ENCODE measurements around the gene NTRK3.
A peak's percentile ranks its signal among the peaks of the same experiment; 100 is the strongest.

Gene NTRK3

DNA sequence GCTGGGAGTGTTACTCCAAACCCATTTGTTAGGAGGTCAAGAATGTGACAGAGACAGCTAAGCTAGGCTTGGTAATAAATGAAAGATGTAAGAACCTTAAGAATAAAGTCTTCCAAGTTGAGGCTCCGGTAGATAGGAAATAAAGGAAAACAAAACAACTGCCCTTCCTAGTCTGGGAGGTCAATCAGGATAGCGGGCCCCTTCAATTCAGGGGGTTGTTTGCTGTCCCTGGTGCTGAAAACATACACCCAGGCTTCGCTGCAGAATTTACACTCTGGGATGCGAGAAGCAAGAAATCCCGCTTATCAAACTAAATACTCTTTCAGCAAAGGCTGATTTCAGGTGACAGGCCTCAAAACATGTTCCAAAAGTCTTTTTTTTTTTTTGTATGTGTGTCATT is 393.4 kb downstream of the NTRK3 start:
- no peaks in the 10 kb centered on the region for H3K4me1 ChIP-seq (ENCODE audit: insufficient read depth, low read length)
- H4K20me1 ChIP-seq (ENCODE audit: insufficient read depth, low read length), result no peaks in the 10 kb centered on the region
- H3K4me2 ChIP-seq (ENCODE audit: insufficient read depth, low read length), result no peak overlapping the region
- H3K9ac ChIP-seq (ENCODE audit: low read depth, low read length), result no peak overlapping the region
- no peak overlapping the region for H3K27ac ChIP-seq (ENCODE audit: low read length)
- H2AFZ ChIP-seq (ENCODE audit: low read depth, low read length), result no peak overlapping the region
- no peaks in the 10 kb centered on the region for H3K79me2 ChIP-seq (ENCODE audit: insufficient read depth, low read length)
- DNase-seq, result peak; percentile 5
- no peaks in the 10 kb centered on the region for H3K27me3 ChIP-seq (ENCODE audit: insufficient read depth, low read length, poor library complexity)
- no peak overlapping the region for H3K4me3 ChIP-seq (ENCODE audit: low read depth in 1 of 2, low read length in 2 of 2)
- no peaks in the 10 kb centered on the region for H3K36me3 ChIP-seq (ENCODE audit: insufficient read depth, low read length)
- TF ChIP-seq EZH2 (IDR thresholded peaks at IDR 0.05; ENCODE audit: borderline replicate concordance, low read depth, low read length, severe bottlenecking), result no peak
- TF ChIP-seq, protein P1, sequence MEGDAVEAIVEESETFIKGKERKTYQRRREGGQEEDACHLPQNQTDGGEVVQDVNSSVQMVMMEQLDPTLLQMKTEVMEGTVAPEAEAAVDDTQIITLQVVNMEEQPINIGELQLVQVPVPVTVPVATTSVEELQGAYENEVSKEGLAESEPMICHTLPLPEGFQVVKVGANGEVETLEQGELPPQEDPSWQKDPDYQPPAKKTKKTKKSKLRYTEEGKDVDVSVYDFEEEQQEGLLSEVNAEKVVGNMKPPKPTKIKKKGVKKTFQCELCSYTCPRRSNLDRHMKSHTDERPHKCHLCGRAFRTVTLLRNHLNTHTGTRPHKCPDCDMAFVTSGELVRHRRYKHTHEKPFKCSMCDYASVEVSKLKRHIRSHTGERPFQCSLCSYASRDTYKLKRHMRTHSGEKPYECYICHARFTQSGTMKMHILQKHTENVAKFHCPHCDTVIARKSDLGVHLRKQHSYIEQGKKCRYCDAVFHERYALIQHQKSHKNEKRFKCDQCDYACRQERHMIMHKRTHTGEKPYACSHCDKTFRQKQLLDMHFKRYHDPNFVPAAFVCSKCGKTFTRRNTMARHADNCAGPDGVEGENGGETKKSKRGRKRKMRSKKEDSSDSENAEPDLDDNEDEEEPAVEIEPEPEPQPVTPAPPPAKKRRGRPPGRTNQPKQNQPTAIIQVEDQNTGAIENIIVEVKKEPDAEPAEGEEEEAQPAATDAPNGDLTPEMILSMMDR (IDR thresholded peaks at IDR 0.05; ENCODE audit: borderline replicate concordance, extremely low read depth, low read length, poor library complexity, severe bottlenecking), result no peak
- H3K9me3 ChIP-seq (ENCODE audit: insufficient read depth, low read length, severe bottlenecking), result no peaks in the 10 kb centered on the region
- no peak for ATAC-seq (ENCODE audit: insufficient read depth, low read depth)

DNA sequence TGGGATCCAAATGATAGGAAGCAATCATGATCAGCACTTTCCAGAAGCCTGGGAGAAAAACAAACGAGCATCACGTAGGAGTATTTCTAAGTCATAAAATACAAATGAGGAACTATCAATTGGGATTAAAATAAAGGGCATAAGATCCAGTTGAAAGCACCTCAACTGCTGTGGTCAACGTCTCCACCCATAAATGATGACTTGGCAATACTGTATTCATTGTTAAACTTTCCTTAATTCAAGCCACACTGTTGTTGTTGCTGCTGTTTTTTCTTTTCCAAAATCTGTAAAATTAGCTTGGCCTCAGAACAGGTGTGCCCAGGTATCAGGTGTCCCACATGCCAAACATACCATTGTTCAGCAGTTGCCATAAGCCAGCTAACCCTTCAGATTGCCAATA is 395.8 kb downstream of the NTRK3 start:
- H3K27me3 ChIP-seq (ENCODE audit: insufficient read depth, low read length, poor library complexity), result no peaks in the 10 kb centered on the region
- H3K4me3 ChIP-seq (ENCODE audit: low read depth in 1 of 2, low read length in 2 of 2), result no peak overlapping the region
- H3K4me1 ChIP-seq (ENCODE audit: insufficient read depth, low read length), result no peaks in the 10 kb centered on the region
- no peak overlapping the region for H3K4me2 ChIP-seq (ENCODE audit: insufficient read depth, low read length)
- TF ChIP-seq EZH2 (IDR thresholded peaks at IDR 0.05; ENCODE audit: borderline replicate concordance, low read depth, low read length, severe bottlenecking), result no peak
- TF ChIP-seq, protein P1 (IDR thresholded peaks at IDR 0.05; ENCODE audit: borderline replicate concordance, extremely low read depth, low read length, poor library complexity, severe bottlenecking), result no peak
- H3K9ac ChIP-seq (ENCODE audit: low read depth, low read length), result no peak overlapping the region
- H3K27ac ChIP-seq (ENCODE audit: low read length), result no peak overlapping the region
- H4K20me1 ChIP-seq (ENCODE audit: insufficient read depth, low read length), result no peaks in the 10 kb centered on the region
- no peaks in the 10 kb centered on the region for H3K36me3 ChIP-seq (ENCODE audit: insufficient read depth, low read length)
- DNase-seq (no peak), ATAC-seq (ENCODE audit: insufficient read depth, low read depth) (no peak)
- H3K9me3 ChIP-seq (ENCODE audit: insufficient read depth, low read length, severe bottlenecking), result no peaks in the 10 kb centered on the region
- H3K79me2 ChIP-seq (ENCODE audit: insufficient read depth, low read length), result no peaks in the 10 kb centered on the region
- H2AFZ ChIP-seq (ENCODE audit: low read depth, low read length), result no peak overlapping the region

DNA sequence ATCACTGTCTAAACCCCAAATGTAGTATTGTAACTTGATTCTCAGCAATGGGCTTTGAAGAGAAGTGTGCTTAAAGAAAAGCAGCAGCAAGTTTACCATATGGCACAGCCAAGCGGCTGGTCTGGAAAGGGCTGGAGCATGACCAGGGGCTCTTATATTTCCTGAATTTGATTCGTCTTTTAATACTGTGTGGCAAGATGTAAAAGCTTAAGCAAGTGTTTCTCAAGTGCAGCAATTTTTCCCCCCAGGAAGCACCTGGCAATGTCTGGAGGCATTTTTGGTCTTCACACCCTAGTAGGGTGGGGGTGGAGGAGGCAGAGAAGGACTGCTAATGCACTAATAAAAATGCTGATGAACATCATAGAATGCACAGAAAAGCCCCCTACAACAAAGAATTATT is 397.9 kb downstream of the NTRK3 start:
- ATAC-seq (ENCODE audit: insufficient read depth, low read depth), result no peak
- no peaks in the 10 kb centered on the region for H4K20me1 ChIP-seq (ENCODE audit: insufficient read depth, low read length)
- no peak for DNase-seq
- H3K36me3 ChIP-seq (ENCODE audit: insufficient read depth, low read length), result no peaks in the 10 kb centered on the region
- H2AFZ ChIP-seq (ENCODE audit: low read depth, low read length), result no peak overlapping the region
- H3K79me2 ChIP-seq (ENCODE audit: insufficient read depth, low read length), result no peaks in the 10 kb centered on the region
- no peak overlapping the region for H3K4me3 ChIP-seq (ENCODE audit: low read depth in 1 of 2, low read length in 2 of 2)
- no peak overlapping the region for H3K27ac ChIP-seq (ENCODE audit: low read length)
- H3K27me3 ChIP-seq (ENCODE audit: insufficient read depth, low read length, poor library complexity), result no peaks in the 10 kb centered on the region
- H3K9me3 ChIP-seq (ENCODE audit: insufficient read depth, low read length, severe bottlenecking), result no peaks in the 10 kb centered on the region
- H3K9ac ChIP-seq (ENCODE audit: low read depth, low read length), result no peak overlapping the region
- TF ChIP-seq, protein P1 (IDR thresholded peaks at IDR 0.05; ENCODE audit: borderline replicate concordance, extremely low read depth, low read length, poor library complexity, severe bottlenecking), result no peak
- no peak for TF ChIP-seq EZH2 (IDR thresholded peaks at IDR 0.05; ENCODE audit: borderline replicate concordance, low read depth, low read length, severe bottlenecking)
- no peaks in the 10 kb centered on the region for H3K4me1 ChIP-seq (ENCODE audit: insufficient read depth, low read length)
- H3K4me2 ChIP-seq (ENCODE audit: insufficient read depth, low read length), result no peak overlapping the region

DNA sequence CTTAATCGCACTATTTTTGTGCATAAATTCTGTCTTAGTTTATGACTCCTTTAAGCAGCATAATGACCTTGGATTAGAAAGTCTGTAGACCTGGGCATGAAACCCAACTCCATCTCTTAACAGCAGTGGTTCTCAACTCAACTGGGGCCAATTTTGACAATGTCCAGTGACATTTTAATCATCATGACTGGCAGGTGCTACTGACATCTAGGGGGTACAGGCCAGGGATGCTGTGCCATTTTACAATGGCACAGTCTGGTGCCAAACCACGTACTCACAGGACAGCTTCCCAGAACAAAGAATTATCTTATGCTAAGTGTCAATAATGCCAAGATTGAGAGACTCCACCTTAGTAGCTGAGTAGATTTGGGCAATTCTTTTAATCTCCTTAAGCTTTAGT is 405.0 kb downstream of the NTRK3 start:
- DNase-seq (no peak), ATAC-seq (ENCODE audit: insufficient read depth, low read depth) (no peak)
- no peaks in the 10 kb centered on the region for H3K4me1 ChIP-seq (ENCODE audit: insufficient read depth, low read length)
- no peak overlapping the region for H3K4me2 ChIP-seq (ENCODE audit: insufficient read depth, low read length)
- H3K36me3 ChIP-seq (ENCODE audit: insufficient read depth, low read length), result no peaks in the 10 kb centered on the region
- no peak overlapping the region for H3K4me3 ChIP-seq (ENCODE audit: low read depth in 1 of 2, low read length in 2 of 2)
- H3K27ac ChIP-seq (ENCODE audit: low read length), result no peak overlapping the region
- no peaks in the 10 kb centered on the region for H4K20me1 ChIP-seq (ENCODE audit: insufficient read depth, low read length)
- no peaks in the 10 kb centered on the region for H3K79me2 ChIP-seq (ENCODE audit: insufficient read depth, low read length)
- no peak overlapping the region for H3K9ac ChIP-seq (ENCODE audit: low read depth, low read length)
- TF ChIP-seq, protein P1 (IDR thresholded peaks at IDR 0.05; ENCODE audit: borderline replicate concordance, extremely low read depth, low read length, poor library complexity, severe bottlenecking), result no peak
- TF ChIP-seq EZH2 (IDR thresholded peaks at IDR 0.05; ENCODE audit: borderline replicate concordance, low read depth, low read length, severe bottlenecking), result no peak
- H2AFZ ChIP-seq (ENCODE audit: low read depth, low read length), result no peak overlapping the region
- no peaks in the 10 kb centered on the region for H3K9me3 ChIP-seq (ENCODE audit: insufficient read depth, low read length, severe bottlenecking)
- no peaks in the 10 kb centered on the region for H3K27me3 ChIP-seq (ENCODE audit: insufficient read depth, low read length, poor library complexity)
